ENCODE results near the gene FZR1. TPM values are rescaled to one million over a fixed set of nuclear protein-coding genes. Genes with fewer than 3 reads are reported as not detected.

FZR1 gene
- total and polyA plus RNA-seq, 2 of the 13 experiments (the other 11 are each of a cell fraction or from before 2014, with no cell fraction given), result 29.0 to 30.8 TPM

- no peak for TF ChIP-seq THAP8 (CRISPR knock-in tag; IDR thresholded peaks at IDR 0.05; ENCODE audit: borderline replicate concordance)
- peak; percentile 70 for TF ChIP-seq SAP130 (CRISPR knock-in tag; IDR thresholded peaks at IDR 0.05; ENCODE audit: low read depth)
- peak; percentile 60; the same call in 1 of the 2 replicates for TF ChIP-seq ZBTB38 (CRISPR knock-in tag; IDR thresholded peaks at IDR 0.05)
- TF ChIP-seq ATF7 (IDR thresholded peaks at IDR 0.05), result peak; percentile 80
- TF ChIP-seq ATF7 (CRISPR knock-in tag; IDR thresholded peaks at IDR 0.05), result peak; percentile 93
- TF ChIP-seq ZNF703 (CRISPR knock-in tag; IDR thresholded peaks at IDR 0.05; ENCODE audit: borderline replicate concordance), result no peak
- TF ChIP-seq ZNF460 (CRISPR knock-in tag; IDR thresholded peaks at IDR 0.05; ENCODE audit: borderline replicate concordance), result no peak
- TF ChIP-seq TEF (CRISPR knock-in tag; IDR thresholded peaks at IDR 0.05), result no peak
- TF ChIP-seq KDM5B (CRISPR knock-in tag; IDR thresholded peaks at IDR 0.05; ENCODE audit: borderline replicate concordance), result peak; percentile 71; the same call in 1 of the 2 replicates
- TF ChIP-seq BRCA1 (CRISPR knock-in tag; IDR thresholded peaks at IDR 0.05), result no peak
- no peak for TF ChIP-seq FOXO4 (CRISPR knock-in tag; conservative IDR thresholded peaks at IDR 0.05)
- TF ChIP-seq RFXANK (CRISPR knock-in tag; IDR thresholded peaks at IDR 0.05), result no peak
- TF ChIP-seq ZNF496 (CRISPR knock-in tag; IDR thresholded peaks at IDR 0.05; ENCODE audit: insufficient replicate concordance), result no peak
- TF ChIP-seq ATF4 (CRISPR knock-in tag; IDR thresholded peaks at IDR 0.05), result no peak
- no peak for TF ChIP-seq TMF1 (CRISPR knock-in tag; IDR thresholded peaks at IDR 0.05; ENCODE audit: low read depth)
- TF ChIP-seq SIX4 (CRISPR knock-in tag; IDR thresholded peaks at IDR 0.05), result no peak
- no peak for TF ChIP-seq ZNF234 (CRISPR knock-in tag; conservative IDR thresholded peaks at IDR 0.05)
- TF ChIP-seq TFDP2 (CRISPR knock-in tag; IDR thresholded peaks at IDR 0.05), result no peak
- no peak for TF ChIP-seq ZNF782 (CRISPR knock-in tag; IDR thresholded peaks at IDR 0.05; ENCODE audit: borderline replicate concordance)
- TF ChIP-seq MAF1 (CRISPR knock-in tag; IDR thresholded peaks at IDR 0.05; ENCODE audit: borderline replicate concordance), result no peak
- no peak for TF ChIP-seq RBM22 (optimal IDR thresholded peaks at IDR 0.05; ENCODE audit: low read length)
- peak; percentile 85 for TF ChIP-seq ATF2 (CRISPR knock-in tag; IDR thresholded peaks at IDR 0.05)
- TF ChIP-seq E2F2 (CRISPR knock-in tag; IDR thresholded peaks at IDR 0.05; ENCODE audit: borderline replicate concordance), result no peak
These were observed 1.4 kb downstream of the FZR1 start (continued) for GRCh38 chr19:3507371-3508120.

All from HepG2 (cell line).